Measurements from ENCODE around the gene DNAJA4.

DNA sequence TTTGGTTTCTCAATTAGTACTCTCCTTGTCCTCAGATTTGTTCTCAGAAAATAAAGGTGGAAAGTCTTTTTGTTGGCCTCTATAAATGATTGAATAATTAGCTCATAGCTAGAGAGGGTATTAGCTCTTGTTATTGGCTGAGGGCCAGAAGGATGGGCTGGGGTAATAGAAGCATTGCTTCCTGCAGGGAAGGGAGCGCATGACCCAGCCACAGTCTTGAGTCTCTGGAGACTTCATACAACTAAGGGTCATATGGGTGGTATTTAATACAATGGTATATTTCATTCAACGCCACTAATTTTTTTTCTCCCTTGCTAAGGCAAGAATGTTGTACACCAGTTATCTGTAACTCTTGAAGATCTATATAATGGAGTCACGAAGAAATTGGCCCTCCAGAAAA lies 8.4 kb downstream of the DNAJA4 start:
- TF ChIP-seq, protein P1, sequence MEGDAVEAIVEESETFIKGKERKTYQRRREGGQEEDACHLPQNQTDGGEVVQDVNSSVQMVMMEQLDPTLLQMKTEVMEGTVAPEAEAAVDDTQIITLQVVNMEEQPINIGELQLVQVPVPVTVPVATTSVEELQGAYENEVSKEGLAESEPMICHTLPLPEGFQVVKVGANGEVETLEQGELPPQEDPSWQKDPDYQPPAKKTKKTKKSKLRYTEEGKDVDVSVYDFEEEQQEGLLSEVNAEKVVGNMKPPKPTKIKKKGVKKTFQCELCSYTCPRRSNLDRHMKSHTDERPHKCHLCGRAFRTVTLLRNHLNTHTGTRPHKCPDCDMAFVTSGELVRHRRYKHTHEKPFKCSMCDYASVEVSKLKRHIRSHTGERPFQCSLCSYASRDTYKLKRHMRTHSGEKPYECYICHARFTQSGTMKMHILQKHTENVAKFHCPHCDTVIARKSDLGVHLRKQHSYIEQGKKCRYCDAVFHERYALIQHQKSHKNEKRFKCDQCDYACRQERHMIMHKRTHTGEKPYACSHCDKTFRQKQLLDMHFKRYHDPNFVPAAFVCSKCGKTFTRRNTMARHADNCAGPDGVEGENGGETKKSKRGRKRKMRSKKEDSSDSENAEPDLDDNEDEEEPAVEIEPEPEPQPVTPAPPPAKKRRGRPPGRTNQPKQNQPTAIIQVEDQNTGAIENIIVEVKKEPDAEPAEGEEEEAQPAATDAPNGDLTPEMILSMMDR (IDR thresholded peaks at IDR 0.05; ENCODE audit: borderline replicate concordance, extremely low read depth, low read length, poor library complexity, severe bottlenecking): no peak
- TF ChIP-seq EZH2 (IDR thresholded peaks at IDR 0.05; ENCODE audit: borderline replicate concordance, low read depth, low read length, severe bottlenecking): no peak

Data from DND-41 (cell line).